ENCODE results near the gene CNGA3.
A peak's percentile ranks its signal among the peaks of the same experiment; 100 is the strongest.
"Not testable (repeated sequence)": the region's sequence is repeated elsewhere in the genome, so short reads cannot be mapped to it uniquely, and the experiment has no call there.

The CNGA3 gene

DNA sequence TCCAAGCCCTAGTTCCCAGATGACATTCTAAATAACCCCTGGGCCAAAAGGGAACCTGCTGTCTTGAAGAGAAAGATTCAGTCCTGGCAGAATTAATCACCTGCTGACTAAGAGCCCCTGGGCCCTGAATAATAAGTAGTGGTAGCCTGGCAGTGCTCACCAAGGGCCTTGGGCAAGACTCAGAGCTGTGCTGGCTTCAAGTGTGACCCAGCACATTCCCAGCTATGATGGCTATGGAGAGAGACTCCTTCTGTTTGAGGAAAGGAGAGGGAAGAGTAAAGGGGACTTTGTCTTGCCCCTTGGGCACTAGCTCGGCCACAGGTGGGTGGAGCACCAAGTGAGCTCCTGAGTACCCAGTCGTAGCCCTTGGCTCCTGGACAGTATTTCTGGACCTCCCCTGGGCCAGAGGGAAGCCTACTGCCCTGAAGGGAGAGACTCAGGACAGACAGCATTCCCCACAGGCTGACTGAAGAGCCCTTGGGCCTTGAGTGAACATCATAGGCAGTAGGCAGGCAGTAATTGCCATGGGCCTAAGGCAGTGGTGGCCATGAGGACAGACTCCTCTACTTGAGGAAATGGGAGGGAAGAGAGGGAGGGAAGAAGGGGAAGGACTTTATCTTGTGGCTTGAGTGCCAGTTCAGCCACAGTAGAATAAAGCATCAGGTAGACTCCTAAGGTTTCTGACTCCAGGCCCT is 58.4 kb downstream of the CNGA3 start:
- DNase-seq, result no peak

DNA sequence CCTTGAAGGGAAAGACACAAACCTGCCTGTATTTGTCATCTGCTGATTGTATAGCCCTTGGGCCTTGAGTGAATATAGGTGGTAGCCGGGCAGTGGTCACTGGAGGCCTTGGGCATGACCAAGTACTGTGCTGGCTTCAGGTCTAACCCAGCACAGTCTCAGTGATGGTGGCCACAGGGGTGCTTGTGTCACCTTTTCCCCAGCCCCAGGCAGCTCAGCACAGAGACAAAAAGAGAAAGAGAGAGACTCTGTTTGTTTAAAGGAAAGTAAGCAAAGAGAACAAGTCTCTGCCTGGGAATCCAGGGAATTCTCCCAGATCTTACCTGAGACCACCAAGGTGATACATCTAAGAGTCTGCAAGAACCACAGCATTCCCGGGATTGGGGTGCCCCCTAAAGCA is 59.0 kb downstream of the CNGA3 start:
- DNase-seq, result no peak

DNA sequence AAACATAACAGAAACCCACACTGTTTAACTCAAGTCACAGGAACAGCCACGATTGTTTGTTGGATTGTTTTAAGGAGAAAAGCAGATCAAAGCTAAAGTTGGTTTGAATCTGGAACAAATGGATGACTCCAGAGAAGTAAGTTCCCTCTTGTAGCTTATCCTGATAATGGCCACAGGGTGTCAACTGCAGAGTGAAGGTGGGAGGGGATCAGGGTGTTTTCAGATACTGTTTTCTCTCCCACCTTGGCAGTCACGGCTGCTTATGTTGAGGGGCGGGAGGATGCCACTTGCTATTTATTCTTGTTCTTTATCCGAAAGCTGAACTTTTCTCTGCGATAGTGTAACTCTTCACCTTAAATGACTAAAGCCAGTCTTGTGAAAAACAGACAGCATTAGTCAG is 61.9 kb downstream of the CNGA3 start:
- DNase-seq, result no peak

DNA sequence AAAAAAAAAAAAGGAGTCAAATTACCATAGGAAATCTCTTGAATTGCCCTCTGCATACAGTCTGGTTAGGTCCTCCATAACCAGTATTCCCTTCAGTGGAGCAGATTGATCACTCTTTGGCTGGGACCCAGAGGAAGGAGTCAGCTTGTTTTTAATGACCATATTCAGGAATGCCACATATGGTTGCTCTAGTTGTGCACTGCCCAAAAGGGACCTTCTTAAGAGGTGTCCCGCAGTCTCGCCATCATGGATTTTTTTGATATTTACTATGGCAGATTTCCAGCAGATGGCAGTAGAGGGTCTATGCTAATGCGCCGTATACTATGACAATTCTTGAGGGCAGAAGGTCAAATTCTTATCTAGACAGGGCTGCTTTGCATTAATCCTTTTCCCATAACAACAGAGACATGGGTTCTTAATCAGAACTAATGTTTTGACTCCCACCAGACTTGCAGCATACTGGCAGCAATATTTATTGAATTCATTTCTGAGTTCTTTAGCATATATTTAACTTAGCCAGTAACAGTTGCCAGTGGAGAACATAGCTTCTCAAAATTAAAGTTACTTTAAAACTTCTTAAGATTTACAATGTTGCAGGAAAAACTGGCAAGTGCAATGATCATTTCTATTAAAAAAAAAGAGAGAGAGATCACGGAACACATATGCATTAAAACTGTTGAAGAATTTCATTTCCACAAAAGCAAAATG is 66.6 kb downstream of the CNGA3 start:
- peak; percentile 5 to 29 for DNase-seq

DNA sequence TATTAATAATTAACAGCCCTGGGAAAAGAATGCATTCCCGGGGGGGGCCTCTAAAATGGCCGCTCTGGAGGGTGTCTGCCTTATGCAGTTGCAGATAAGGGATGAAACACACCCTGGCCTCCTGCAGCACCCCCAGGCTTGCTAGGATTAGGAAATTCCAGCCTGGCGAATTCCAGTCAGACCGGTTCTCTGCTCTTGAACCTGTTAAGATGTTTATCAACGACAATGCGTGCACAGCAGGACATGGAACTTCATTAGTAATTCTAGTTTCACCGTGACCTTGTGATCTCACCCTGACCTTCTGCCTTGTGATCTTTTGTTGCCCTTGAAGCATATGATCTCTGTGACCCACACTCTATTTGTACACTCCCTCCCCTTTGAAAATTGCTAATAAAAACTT is 68.0 kb downstream of the CNGA3 start:
- not testable (repeated sequence) for DNase-seq

DNA sequence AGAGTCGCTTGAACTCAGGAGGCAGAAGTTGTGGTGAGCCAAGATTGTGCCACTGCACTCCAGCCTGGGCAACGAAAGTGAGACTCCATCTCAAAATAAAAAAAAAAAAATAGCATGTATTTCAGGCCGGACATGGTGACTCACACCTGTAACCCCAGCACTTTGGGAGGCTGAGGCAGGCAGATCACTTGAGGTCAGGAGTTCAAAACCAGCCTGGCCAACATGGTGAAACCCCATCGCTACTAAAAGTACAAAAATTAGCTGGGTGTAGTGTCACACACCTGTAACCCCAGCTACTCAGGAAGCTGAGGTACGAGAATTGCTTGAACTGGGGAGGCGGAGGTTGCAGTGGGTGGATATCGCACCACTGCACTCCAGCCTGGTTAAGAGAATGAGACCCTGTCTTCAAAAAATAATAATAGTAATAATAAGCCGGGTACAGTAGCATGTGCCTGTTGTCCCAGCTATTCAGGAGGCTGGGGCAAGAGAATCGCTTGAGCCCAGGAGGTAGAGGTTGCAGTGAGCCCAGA is 69.5 kb downstream of the CNGA3 start:
- not testable (repeated sequence) for DNase-seq

DNA sequence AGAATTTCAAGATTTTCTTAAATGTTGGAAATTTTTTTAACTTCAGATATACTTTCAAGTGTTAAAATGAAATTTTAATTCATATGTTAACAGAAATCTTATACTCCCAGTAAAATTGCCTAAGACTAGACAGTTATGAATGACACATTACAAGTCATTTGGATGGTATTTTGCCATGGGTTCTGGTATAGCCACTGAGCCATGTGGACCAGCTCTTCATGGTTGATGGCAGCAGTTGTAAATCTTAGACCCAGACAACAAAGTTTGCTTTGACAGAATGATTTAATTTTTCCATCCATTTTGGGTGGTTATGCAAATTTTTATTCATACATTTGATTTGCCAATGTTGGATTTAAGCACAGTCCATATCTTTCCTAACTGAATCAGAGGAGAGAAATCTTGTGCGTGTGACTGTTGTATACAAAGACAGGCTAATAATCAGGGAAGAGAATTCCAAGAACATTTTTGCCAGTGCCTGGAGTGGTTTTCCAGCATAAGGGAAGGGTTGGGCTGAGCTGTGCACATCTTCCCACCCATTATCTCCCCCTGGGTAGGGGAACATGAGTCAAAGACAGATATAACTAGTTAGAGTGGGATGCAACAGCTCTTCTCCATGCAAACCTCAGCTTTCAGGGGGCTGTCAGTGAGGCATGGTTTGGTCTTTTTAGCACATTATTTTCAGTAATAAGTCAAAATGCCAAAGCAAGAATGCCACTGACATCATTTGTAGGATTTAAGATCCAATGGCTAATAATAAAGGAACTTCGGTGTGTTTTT is 70.3 kb downstream of the CNGA3 start:
- no peak for DNase-seq

DNA sequence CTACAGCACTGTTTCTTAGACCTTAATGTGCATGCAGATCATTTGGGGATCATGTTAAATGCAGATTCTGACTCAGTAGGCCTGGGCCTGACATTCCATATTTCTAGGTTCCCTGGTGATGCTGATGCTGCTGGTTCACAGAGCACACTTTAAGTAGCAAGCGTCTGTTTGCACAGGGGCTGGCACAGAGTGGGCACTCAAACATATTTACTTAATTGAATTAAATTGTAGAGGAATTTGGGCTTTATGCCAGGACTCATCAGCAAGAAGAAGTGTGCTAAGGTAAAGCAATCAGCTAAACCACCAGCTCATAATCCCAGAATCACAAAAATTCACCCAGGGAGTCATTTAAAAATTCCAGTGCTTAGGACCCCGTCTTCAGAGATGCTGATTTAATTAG is 73.3 kb downstream of the CNGA3 start:
- DNase-seq, result no peak

DNA sequence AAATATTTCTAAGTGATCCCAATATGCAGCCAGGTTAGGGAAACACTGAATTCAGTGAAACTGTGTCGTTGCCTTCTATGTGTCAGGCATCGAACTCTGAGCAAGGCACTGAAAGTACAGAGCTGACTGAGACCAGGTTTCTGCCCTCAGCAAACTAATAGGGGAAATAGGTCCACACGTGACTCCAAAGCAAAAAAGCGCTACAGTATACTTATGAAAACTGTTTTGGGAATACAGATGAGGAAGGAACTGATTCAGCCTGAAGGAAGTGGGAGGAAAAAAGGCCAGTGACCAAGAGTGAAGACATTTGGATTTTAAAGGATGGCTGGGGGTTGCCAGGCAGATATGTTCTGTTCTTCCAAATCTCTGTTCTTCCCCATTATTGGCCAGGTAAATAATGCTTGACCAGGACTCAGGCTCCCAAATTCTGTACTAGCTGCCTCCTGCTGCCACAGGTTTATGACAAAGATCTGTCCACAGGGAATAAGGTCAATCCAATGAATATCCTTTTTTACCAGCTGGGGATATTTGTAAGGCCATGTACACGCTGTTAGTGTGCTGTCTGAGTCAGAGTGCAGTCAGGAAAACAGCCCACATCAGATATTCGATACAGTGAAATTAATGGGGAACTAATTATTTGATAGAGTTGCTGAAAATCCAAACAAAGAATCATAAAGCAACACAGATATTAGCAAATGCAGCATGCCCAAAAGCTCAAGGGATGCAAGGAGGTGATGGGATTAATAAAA is 73.9 kb downstream of the CNGA3 start:
- DNase-seq, result no peak

DNA sequence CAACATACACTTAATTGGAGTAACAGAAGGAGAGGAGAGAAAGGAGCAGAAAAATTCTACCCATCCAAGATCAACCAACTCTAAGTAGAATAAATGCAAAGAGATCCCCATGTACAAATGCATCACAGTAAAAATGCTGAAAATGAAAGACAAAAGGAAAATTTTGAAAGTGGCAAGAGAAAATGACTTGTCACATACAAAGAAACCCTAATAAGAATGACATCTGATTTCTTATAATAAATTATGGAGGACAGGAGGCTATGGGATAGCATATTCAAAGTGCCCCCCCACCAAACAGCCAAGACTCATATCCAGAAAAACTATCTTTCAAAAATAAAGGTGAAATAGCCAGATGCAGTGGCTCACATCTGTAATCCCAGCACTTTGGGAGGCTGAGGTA is 76.2 kb downstream of the CNGA3 start:
- no peak for DNase-seq

DNA sequence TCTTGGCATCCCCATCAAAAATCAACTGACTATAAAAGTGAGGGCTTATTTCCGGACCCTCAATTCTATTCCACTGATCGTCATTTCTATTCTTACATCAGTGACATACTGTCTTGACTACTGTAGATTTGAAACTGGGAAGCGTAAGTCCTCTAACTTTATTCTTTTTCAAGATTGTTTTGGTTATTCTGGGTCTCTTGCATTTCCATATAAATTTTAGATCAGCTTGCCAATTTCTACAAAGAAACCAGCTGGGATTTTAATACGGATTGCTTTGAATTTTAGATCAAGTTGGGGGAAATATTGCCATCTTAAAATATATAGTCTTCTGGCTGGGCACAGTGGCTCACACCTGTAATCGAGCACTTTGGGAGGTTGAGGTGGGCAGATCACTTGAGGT is 80.5 kb downstream of the CNGA3 start:
- DNase-seq, result no peak

DNA sequence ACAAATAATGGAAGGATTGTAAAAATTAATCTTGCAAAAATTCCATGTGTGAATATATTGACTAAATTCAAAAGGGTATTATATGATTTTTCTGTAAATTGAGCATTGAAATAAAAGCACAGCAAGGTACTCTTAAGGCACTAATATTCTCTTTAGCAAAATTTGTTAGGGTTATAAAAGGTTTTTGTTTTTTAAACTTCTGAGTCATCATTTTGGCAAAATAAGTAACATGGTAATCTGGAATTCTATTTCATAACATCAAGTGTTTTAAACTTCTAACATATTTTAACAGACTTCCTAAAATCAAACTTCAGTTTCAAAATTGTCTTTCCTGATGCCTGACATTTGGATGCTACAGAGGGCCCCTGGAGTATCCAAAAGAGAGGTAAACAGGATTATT is 85.9 kb downstream of the CNGA3 start:
- no peak for DNase-seq

DNA sequence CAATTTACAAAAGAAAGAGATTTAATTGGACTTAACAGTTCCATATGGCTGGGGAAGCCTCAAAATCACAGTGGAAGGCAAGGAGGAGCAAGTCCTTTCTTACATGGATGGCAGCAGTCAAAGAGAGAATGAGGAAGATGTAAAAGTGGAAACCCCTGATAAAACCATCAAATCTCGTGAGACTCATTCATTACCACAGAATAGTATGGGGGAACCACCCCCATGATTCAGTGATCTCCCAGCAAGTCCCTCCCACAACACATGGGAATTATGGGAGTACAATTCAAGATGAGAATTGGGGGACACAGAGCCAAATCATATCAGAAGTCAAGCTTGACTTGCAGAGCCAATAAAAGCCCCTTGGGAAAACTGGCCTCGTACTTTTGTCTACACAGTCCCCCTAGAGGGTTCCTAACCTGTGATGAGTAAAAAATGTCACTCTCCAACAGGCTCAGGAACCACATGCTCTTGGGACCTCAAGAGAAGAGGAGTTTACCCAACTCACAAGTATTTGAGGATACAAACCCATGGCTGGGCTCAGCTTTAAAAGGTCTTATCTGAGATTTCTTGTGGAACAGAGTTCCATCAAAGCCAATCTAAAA is 87.2 kb downstream of the CNGA3 start:
- no peak for DNase-seq

DNA sequence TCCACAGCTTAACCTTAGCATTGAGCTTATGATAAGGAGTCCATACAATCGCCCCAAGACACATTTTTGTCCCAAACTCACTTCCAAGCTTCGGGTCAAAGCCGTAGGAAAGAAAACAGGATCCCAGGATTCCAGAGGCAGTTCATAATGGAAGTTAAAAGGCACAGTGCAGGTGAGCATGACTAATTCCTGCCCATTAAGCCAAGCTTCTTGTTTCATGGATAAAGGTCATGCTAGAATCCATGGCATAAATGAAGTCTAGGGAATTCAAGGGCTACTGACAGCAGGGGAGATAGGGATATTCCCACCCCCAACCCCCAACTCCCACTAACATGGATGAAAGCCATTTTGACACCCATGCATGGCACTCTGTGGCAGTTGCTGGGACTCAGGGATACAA is 88.2 kb downstream of the CNGA3 start:
- no peak for DNase-seq

DNA sequence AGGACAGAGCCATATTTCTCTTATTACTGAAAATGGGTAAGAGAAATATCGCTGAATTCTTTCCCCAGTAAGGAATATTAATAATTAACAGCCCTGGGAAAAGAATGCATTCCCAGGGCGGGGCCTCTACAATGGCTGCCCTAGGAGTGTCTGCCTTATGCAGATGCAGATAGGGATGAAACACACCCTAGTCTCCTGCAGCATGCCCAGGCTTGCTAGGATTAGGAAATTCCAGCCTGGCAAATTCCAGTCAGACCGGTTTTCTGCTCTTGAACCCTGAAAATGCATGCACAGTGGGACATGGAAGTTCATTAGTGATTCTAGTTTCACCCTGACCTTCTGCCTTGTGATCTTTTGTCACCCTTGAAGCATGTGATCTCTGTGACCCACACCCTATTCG is 89.4 kb downstream of the CNGA3 start:
- DNase-seq, result not testable (repeated sequence)

DNA sequence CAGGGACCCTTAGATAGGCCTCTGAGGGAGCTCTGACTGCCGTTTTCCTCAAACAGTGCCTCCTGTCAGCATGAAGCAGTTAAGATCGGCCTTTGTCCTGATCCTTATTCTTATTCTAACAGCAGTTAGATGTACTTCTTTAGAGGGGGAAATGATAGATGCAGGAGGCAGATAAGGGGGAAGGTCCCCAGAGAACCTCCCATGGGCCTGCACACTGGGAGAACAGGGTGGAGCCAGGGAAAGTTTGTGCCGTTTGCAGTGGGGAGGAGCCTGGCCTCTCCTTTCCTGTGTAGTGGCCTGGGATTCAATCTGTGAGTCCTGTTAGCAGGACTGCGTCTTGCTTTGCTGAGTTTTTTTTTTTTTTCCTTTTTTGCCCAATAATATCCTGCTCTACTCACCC is 90.5 kb downstream of the CNGA3 start:
- DNase-seq, result no peak

DNA sequence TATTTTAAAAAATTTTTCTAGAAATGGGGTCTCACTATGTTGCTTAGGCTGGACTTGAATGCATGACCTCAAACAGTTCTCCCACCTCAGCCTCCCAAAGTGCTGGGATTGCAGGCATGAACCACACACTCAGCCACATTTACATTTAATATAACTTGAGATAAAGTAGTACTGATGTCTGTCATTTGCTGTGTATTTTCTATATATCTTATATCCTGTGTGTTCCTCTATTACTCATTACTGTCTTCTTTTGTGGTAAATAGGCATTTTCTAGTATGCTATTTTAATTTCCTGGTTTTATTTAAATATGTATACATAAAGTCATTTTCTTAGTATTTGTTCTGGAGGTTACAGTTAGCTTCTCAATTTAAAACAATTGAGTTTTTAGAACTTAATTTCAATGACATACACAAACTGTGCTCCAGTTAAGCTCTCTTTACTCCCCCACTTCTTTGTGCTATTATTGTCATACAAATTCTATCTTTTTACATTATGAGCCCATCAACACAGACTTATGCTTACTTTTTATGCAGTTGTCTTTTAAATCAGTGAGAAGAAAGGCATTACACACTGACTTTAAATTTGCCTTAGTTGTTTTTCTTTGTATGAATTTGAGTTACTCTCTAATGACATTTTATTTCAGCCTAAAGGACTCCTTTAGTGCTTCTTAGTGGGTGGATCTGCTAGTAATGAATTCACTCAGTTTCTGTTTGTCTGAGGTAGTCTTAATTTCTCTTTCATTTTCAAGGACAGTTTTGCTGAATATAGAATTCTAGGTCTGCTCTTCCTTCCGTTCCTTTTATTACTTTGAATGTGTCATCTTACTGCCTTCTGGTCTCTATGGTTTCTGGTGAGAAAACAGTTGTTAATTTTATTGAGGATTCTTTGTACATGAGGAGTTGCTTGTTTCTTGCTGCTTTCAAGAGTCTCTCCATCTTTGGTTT is 92.2 kb downstream of the CNGA3 start:
- no peak for DNase-seq

DNA sequence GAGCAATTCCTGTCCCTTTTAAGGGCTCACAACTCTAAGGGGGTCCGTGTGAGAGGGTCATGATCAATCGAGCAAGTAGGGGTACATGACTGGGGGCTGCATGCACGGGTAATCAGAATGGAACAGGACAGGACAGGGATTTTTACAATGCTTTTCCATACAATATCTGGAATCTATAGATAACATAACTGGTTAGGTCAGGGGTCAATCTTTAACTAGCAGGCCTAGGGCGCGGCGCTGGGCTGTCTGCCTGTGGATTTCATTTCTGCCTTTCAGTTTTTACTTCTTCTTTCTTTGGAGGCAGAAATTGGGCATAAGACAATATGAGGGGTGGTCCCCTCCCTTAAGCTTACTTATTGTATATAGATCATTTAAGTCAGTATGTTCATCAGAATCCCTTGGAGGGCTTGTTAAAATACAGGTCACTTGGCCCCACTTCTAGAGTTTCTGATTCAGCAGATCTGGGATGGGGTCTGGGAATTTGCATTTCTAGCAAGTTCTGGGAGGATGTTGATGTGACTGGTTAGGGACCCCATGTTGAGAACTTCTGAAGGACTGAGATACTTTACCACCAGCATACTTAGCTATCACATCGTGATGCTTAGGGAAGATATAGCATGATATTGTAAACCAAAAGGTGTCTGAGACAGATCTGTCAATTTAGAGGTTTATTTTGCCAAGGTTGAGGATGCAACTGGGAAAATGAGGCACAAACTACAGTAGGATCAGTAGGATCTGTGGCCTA is 95.6 kb downstream of the CNGA3 start:
- DNase-seq, result no peak

DNA sequence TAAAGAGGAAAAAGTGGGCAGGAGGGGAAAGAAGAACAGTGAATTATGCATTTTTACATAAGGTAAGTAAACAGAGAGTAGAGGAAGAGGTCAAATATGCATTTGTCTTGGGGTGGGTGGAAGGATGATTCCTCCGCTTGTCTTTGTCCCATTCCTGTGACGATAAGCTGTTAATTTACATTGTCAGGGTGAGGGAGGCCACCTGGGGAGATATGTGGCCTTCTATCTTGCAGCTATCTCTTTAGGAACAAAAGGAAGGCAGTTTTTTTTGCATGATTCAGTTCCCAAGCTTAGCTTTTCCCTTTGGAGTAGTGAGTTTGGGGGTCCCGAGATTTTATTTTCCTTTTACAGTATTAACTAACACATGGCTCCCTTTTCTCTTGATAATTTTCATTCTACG is 96.2 kb downstream of the CNGA3 start:
- DNase-seq, result no peak

DNA sequence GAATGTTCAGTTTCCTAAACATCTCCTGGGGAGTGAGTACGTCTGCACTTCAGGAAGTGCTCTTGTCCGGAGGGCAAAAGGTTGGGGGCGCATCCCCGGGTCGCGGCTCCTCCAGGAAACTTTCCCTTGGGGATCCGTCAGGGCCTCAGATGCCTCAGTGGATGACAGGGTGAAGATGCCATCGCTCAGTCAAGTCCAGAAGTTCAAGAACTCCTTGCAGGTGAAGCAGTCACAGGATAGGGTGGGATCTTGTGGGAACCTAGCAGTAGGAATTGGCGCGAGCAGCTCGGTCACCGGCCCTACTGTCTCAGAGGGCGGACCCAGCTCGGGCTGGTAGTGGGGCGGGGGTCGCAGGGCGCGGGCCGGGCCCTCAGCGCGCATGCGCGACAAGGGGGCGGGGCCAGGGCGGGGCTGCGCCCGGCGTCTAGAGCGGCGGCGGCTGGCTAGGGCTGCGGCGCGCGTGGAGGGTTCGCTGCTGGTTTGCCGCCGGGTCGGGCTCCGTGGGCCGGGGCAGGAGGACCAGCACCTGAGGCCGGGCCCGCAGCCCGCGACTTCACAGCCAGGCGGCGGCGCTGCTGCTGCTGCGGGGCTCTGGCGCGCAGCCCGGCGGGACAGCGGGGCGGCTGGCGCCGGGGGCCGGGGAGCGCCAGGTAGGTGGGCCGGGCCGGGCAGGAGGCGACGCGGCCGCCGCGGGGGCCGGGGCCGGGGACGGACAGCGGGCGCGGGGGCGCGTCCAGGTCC is 98.3 kb downstream of the CNGA3 start, which contains the start of gene INPP4A:
INPP4A (plus strand) TSS at position 423 of the 741 bp plus-strand sequence. CDS start 75,191 bp downstream, outside the sequence.
- DNase-seq, result peak; percentile 61 to 84

All from NCI-H1930 (cell line).